HEK293 (cell line): ENCODE measurements around the gene ADAMTSL3.

Experiments used
- CTCF ChIA-PET: fragments of 350-600 bp; formaldehyde crosslinking; extraction: SDS; loops from one replicate; lab custom pipeline; 2021; ENCODE audit warnings: antibody characterized with exemption; lab: Yijun Ruan, JAX
- POLR2A ChIA-PET: fragments of 300-600 bp; formaldehyde crosslinking; extraction: SDS; loops from one replicate; lab custom pipeline; 2020; ENCODE audit warnings: antibody characterized with exemption, inconsistent platforms; lab: Yijun Ruan, JAX
- H3K27ac ChIP-seq: fragments of 200-500 bp; sonication (Bioruptor generic); 2 replicates; pipeline ENCODE4 v1.5.1; 2014; ENCODE audit warnings: low read depth, low read length, control low read depth, inconsistent platforms; ENCODE audit errors: extremely low read depth
- H3K36me3 ChIP-seq, 2 experiments: fragments of 200-500 bp in 1 of 2; sonication (Bioruptor generic) in 1 of 2; 1 replicate in 1 of 2; 2 replicates in 1 of 2; pipeline ENCODE4 v1.5.1; 2014 to 2017; ENCODE audit warnings: inconsistent platforms in 2 of 2, low read length in 2 of 2; ENCODE audit not compliant: control insufficient read depth in 2 of 2, insufficient read depth in 1 of 2
- H3K4me1 ChIP-seq: fragments of 200-500 bp; sonication (Bioruptor generic); 2 replicates; pipeline ENCODE4 v1.5.1; 2014; ENCODE audit warnings: mild to moderate bottlenecking, low read length, inconsistent platforms; ENCODE audit not compliant: control insufficient read depth, insufficient read depth
- H3K4me3 ChIP-seq: 2 replicates; pipeline ENCODE4 v1.5.1; 2011; ENCODE audit warnings: low read depth, mild to moderate bottlenecking, control low read depth, low read length, moderate library complexity
- H3K9me3 ChIP-seq: fragments of 200-500 bp; sonication (Bioruptor generic); 2 replicates; pipeline ENCODE4 v1.5.1; 2014; ENCODE audit warnings: low read depth, low read length, inconsistent platforms; ENCODE audit not compliant: control insufficient read depth, insufficient read depth
- RBAK ChIP-seq: fragments of 450-650 bp; formaldehyde crosslinking; IDR thresholded peaks from 2 replicates; pipeline ENCODE4 v1.5.1; 2016; ENCODE audit warnings: missing biosample characterization, missing genetic modification characterization
- SETDB1 ChIP-seq: IDR thresholded peaks from one replicate; pipeline ENCODE4 v1.6.1; 2017; ENCODE audit warnings: mild to moderate bottlenecking, low read length, moderate library complexity, mixed read lengths; ENCODE audit not compliant: insufficient read length
- YY1 ChIP-seq: fragments of 450-650 bp; formaldehyde crosslinking; IDR thresholded peaks from 2 replicates; pipeline ENCODE4 v1.5.1; 2018; ENCODE audit warnings: missing biosample characterization, missing genetic modification characterization
- ZFHX2 ChIP-seq: fragments of 450-650 bp; formaldehyde crosslinking; conservative IDR thresholded peaks from 2 replicates; pipeline ENCODE4 v1.5.1; 2016; ENCODE audit warnings: missing biosample characterization, missing genetic modification characterization
- ZNF112 ChIP-seq: fragments of 450-650 bp; formaldehyde crosslinking; IDR thresholded peaks from 2 replicates; pipeline ENCODE4 v1.5.0; 2017; ENCODE audit warnings: missing biosample characterization, missing genetic modification characterization
- ZNF138 ChIP-seq: fragments of 450-650 bp; formaldehyde crosslinking; IDR thresholded peaks from 2 replicates; pipeline ENCODE4 v1.5.1; 2016; ENCODE audit warnings: missing biosample characterization, missing genetic modification characterization, borderline replicate concordance
- ZNF155 ChIP-seq: fragments of 450-650 bp; formaldehyde crosslinking; IDR thresholded peaks from 2 replicates; pipeline ENCODE4 v1.5.1; 2016; ENCODE audit warnings: missing biosample characterization, missing genetic modification characterization
- ZNF473 ChIP-seq: fragments of 450-650 bp; formaldehyde crosslinking; IDR thresholded peaks from 2 replicates; pipeline ENCODE4 v1.5.1; 2017; ENCODE audit warnings: missing biosample characterization, missing genetic modification characterization
- ZNF514 ChIP-seq: fragments of 450-650 bp; formaldehyde crosslinking; IDR thresholded peaks from 2 replicates; pipeline ENCODE4 v1.5.1; 2016; ENCODE audit warnings: missing biosample characterization, missing genetic modification characterization
- ZNF571 ChIP-seq: fragments of 450-650 bp; formaldehyde crosslinking; IDR thresholded peaks from 2 replicates; pipeline ENCODE4 v1.5.0; 2017; ENCODE audit warnings: missing biosample characterization, missing genetic modification characterization
- ZNF629 ChIP-seq: fragments of 450-650 bp; formaldehyde crosslinking; IDR thresholded peaks from 2 replicates; pipeline ENCODE4 v1.5.1; 2017; ENCODE audit warnings: missing biosample characterization, missing genetic modification characterization
- ZNF768 ChIP-seq: fragments of 450-650 bp; formaldehyde crosslinking; IDR thresholded peaks from 2 replicates; pipeline ENCODE4 v1.5.1; 2018; ENCODE audit warnings: missing biosample characterization, mild to moderate bottlenecking, missing genetic modification characterization
- ZNF785 ChIP-seq: fragments of 450-650 bp; formaldehyde crosslinking; IDR thresholded peaks from 2 replicates; pipeline ENCODE4 v1.5.1; 2016; ENCODE audit warnings: missing biosample characterization, missing genetic modification characterization
- ZXDB ChIP-seq: fragments of 450-650 bp; formaldehyde crosslinking; IDR thresholded peaks from 2 replicates; pipeline ENCODE4 v1.5.1; 2016; ENCODE audit warnings: missing biosample characterization, missing genetic modification characterization
- TF ChIP-seq, protein P1 (sequence below): fragments of 450-650 bp; formaldehyde crosslinking; IDR thresholded peaks from 2 replicates; pipeline ENCODE4 v1.5.1; 2016; ENCODE audit warnings: missing biosample characterization, missing genetic modification characterization
- TF ChIP-seq, protein P2 (sequence below): fragments of 450-650 bp; formaldehyde crosslinking; IDR thresholded peaks from 2 replicates; pipeline ENCODE4 v1.5.1; 2017; ENCODE audit warnings: missing biosample characterization, missing genetic modification characterization
- TF ChIP-seq, protein P3 (sequence below): fragments of 450-650 bp; formaldehyde crosslinking; IDR thresholded peaks from 2 replicates; pipeline ENCODE4 v1.5.1; 2016; ENCODE audit warnings: missing biosample characterization, missing genetic modification characterization, low read depth
- TF ChIP-seq, protein P4 (sequence below): sonication (generic); formaldehyde crosslinking; IDR thresholded peaks from 2 replicates; pipeline ENCODE4 v1.8.1; 2022; ENCODE audit warnings: mild to moderate bottlenecking, moderate library complexity, missing genetic modification reagents
- TF ChIP-seq, protein P5 (sequence below): fragments of 450-650 bp; formaldehyde crosslinking; IDR thresholded peaks from 2 replicates; pipeline ENCODE4 v1.5.1; 2016; ENCODE audit warnings: missing biosample characterization, missing genetic modification characterization
- TF ChIP-seq, protein P6 (sequence below): fragments of 450-650 bp; formaldehyde crosslinking; IDR thresholded peaks from 2 replicates; pipeline ENCODE4 v1.5.1; 2016; ENCODE audit warnings: missing biosample characterization, missing genetic modification characterization

Gene ADAMTSL3

DNA sequence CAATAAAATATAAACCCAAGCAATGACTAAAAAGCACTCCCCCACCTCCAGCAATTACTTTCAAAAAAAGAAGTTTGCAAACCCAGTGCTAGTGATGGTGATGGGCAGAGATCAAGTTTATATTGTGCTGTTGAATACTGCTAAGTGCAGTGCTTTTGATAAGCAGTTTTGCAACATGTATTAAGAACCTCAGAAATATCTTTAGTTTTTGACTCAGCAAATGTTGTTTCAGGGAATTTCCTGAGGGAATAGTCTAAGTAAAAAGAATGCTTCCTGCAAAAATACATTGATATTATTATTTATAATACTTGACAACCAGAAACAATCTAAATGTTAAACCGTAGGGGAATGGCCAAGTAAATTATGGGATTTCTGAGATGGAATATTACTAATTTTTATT, 69.3 kb downstream of the ADAMTSL3 start:
- Histone ChIP-seq H3K4me3 (no peak overlapping the region), H3K27ac (no peak overlapping the region), H3K4me1 (no peaks in the 10 kb centered on the region), H3K36me3 (no peaks in the 10 kb centered on the region), H3K9me3 (no peaks in the 10 kb centered on the region)
- CTCF ChIA-PET, result interaction anchor here (0.7 kb wide), 1 partner anchor 282 kb away, joined by 4 read pairs; no protein-coding TSS in a partner anchor
- POLR2A ChIA-PET, result no interaction called here
- no peak for TF ChIP-seq ZNF785 (tag by site-specific recombination)
- no peak for TF ChIP-seq ZNF629 (tag by site-specific recombination)
- TF ChIP-seq YY1 (tag by site-specific recombination), result no peak
- TF ChIP-seq ZNF473 (tag by site-specific recombination), result no peak
- no peak for TF ChIP-seq ZXDB (tag by site-specific recombination)
- TF ChIP-seq, protein P1, sequence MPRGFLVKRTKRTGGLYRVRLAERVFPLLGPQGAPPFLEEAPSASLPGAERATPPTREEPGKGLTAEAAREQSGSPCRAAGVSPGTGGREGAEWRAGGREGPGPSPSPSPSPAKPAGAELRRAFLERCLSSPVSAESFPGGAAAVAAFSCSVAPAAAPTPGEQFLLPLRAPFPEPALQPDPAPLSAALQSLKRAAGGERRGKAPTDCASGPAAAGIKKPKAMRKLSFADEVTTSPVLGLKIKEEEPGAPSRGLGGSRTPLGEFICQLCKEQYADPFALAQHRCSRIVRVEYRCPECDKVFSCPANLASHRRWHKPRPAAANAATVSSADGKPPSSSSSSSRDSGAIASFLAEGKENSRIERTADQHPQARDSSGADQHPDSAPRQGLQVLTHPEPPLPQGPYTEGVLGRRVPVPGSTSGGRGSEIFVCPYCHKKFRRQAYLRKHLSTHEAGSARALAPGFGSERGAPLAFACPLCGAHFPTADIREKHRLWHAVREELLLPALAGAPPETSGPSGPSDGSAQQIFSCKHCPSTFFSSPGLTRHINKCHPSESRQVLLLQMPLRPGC (tag by site-specific recombination), result no peak
- no peak for TF ChIP-seq ZNF155 (tag by site-specific recombination)
- TF ChIP-seq, protein P2, sequence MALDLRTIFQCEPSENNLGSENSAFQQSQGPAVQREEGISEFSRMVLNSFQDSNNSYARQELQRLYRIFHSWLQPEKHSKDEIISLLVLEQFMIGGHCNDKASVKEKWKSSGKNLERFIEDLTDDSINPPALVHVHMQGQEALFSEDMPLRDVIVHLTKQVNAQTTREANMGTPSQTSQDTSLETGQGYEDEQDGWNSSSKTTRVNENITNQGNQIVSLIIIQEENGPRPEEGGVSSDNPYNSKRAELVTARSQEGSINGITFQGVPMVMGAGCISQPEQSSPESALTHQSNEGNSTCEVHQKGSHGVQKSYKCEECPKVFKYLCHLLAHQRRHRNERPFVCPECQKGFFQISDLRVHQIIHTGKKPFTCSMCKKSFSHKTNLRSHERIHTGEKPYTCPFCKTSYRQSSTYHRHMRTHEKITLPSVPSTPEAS, result no peak
- no peak for TF ChIP-seq SETDB1
- TF ChIP-seq, protein P3, sequence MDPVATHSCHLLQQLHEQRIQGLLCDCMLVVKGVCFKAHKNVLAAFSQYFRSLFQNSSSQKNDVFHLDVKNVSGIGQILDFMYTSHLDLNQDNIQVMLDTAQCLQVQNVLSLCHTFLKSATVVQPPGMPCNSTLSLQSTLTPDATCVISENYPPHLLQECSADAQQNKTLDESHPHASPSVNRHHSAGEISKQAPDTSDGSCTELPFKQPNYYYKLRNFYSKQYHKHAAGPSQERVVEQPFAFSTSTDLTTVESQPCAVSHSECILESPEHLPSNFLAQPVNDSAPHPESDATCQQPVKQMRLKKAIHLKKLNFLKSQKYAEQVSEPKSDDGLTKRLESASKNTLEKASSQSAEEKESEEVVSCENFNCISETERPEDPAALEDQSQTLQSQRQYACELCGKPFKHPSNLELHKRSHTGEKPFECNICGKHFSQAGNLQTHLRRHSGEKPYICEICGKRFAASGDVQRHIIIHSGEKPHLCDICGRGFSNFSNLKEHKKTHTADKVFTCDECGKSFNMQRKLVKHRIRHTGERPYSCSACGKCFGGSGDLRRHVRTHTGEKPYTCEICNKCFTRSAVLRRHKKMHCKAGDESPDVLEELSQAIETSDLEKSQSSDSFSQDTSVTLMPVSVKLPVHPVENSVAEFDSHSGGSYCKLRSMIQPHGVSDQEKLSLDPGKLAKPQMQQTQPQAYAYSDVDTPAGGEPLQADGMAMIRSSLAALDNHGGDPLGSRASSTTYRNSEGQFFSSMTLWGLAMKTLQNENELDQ, result no peak
- TF ChIP-seq ZNF571 (tag by site-specific recombination), result no peak
- no peak for TF ChIP-seq ZNF514
- TF ChIP-seq, protein P4, sequence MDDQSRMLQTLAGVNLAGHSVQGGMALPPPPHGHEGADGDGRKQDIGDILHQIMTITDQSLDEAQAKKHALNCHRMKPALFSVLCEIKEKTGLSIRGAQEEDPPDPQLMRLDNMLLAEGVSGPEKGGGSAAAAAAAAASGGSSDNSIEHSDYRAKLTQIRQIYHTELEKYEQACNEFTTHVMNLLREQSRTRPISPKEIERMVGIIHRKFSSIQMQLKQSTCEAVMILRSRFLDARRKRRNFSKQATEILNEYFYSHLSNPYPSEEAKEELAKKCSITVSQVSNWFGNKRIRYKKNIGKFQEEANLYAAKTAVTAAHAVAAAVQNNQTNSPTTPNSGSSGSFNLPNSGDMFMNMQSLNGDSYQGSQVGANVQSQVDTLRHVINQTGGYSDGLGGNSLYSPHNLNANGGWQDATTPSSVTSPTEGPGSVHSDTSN (CRISPR knock-in tag), result no peak

DNA sequence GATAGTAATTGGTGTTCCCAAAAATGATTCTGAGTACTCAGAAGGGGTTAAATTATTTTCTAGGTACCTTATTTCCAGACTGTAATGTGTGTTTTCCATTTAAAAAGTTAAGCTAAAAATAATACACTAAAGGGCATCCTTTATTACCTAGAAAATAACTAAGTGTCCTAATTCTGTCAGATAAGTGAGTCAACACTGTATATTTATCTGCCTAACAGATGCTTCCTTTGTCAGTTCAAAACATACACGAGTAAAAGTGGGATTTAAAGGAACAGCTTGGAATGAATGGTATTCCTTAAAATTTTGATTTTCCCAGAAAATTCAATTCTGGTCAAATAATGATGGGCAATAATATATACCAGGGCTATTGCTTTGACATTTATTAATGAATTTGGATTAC, 78.3 kb downstream of the ADAMTSL3 start:
- H3K27ac ChIP-seq, result no peak overlapping the region
- no peaks in the 10 kb centered on the region for H3K36me3 ChIP-seq
- H3K9me3 ChIP-seq, result no peaks in the 10 kb centered on the region
- TF ChIP-seq, protein P5, sequence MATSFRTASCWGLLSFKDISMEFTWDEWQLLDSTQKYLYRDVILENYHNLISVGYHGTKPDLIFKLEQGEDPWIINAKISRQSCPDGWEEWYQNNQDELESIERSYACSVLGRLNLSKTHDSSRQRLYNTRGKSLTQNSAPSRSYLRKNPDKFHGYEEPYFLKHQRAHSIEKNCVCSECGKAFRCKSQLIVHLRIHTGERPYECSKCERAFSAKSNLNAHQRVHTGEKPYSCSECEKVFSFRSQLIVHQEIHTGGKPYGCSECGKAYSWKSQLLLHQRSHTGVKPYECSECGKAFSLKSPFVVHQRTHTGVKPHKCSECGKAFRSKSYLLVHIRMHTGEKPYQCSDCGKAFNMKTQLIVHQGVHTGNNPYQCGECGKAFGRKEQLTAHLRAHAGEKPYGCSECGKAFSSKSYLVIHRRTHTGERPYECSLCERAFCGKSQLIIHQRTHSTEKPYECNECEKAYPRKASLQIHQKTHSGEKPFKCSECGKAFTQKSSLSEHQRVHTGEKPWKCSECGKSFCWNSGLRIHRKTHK (tag by site-specific recombination), result no peak
- no peak for TF ChIP-seq ZNF768
- no peak for TF ChIP-seq ZNF112 (tag by site-specific recombination)
- no peak for TF ChIP-seq ZFHX2 (tag by site-specific recombination)
- no peak for TF ChIP-seq RBAK (tag by site-specific recombination)
- TF ChIP-seq, protein P6, sequence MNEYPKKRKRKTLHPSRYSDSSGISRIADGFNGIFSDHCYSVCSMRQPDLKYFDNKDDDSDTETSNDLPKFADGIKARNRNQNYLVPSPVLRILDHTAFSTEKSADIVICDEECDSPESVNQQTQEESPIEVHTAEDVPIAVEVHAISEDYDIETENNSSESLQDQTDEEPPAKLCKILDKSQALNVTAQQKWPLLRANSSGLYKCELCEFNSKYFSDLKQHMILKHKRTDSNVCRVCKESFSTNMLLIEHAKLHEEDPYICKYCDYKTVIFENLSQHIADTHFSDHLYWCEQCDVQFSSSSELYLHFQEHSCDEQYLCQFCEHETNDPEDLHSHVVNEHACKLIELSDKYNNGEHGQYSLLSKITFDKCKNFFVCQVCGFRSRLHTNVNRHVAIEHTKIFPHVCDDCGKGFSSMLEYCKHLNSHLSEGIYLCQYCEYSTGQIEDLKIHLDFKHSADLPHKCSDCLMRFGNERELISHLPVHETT (tag by site-specific recombination), result no peak
- TF ChIP-seq ZNF138 (tag by site-specific recombination), result no peak
- H3K4me1 ChIP-seq, result no peaks in the 10 kb centered on the region
- ChIA-PET POLR2A (no interaction called here), CTCF (interaction anchor here (0.5 to 0.6 kb wide), 3 partner anchors 36 to 1001 kb away, joined by 3 to 4 read pairs (median 3); no protein-coding TSS in a partner anchor)
- H3K4me3 ChIP-seq, result no peak overlapping the region
